HG03575 (cell line): ENCODE measurements around the gene MAP3K5.
A peak's percentile ranks its signal among the peaks of the same experiment; 100 is the strongest.

Experiments
- ATAC-seq: cut with Tn5 transposase; IDR thresholded peaks from one replicate; pipeline ENCODE4 v1.9.1; 2021; ENCODE audit not compliant: unreplicated experiment, insufficient number of reproducible peaks, low FRiP score; ENCODE audit errors: extremely low read depth

The MAP3K5 gene

DNA sequence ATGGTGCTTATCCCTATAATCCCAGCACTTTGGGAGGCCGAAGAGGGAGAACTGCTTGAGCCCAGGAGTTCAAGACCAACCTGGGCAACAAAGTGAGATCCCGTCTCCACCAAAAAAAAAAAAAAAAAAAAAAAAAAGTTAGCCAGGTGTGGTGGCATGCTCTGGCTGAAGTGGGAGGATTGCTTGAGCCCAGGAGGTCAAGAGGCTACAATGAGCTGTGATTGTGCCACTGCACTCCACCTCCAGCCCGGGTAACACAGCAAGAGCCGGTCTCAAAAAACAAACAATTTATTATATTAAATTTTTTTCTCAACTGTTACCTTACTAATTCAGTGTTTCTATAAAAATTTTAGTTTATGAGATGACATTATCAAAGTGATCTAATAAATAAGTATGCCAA is 156.7 kb downstream of the MAP3K5 start:
- ATAC-seq = no peak

DNA sequence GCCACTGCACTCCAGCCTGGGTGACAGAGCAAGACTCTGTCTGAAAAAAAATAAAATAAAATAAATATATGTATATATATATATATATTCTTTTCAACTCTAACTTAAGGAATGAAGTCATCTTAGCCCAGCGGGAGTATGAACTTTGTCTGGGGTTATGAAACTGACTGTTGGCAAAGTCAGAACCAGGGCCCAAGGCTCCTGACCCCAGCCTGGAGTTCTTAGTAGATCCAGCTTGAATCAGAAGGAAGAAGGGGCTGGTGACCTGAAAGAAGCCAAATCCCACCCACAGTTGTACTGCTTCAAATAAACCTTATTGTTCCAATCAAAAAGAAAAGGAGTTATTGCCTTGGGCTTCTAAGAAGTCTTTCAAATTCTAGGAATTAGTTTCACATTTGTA is 158.9 kb downstream of the MAP3K5 start:
- no peak for ATAC-seq

DNA sequence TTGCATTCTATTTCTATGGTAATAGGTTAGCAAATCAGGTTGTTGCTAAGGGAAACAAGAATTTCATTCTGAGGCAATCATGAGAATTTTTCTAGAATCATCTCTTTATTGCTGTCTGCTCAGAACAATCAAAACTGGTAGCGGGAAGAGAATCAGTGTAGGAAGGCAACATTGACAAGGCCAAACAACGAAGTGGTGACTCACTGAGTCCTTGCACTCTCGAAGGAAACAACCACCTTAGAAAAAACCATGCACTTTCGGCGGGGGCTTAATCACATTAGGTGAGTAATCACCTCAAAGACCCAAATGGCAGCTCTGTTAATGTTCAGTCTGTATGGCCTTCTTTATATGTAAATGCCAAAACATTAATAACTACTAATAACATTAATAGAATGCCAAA is 163.3 kb downstream of the MAP3K5 start:
- no peak for ATAC-seq

DNA sequence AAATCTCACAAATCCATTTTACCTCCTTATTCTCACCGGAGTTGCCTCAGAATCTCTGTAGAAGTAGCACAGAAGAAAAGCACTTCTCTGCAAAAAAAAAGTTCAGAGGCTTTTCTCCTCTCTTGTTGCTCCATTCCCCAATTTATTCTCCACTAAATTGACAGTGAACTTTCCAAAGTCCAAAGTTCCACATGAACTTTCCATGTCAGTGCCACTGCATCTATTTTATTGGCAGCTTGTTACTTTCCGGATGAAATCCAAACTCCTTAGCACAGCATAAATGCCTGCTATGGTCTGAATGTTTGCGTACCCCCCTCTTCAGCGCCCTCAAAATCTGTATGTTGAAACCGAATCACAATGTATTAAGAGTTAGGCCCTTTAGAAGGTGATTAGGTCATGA is 165.1 kb downstream of the MAP3K5 start:
- ATAC-seq = no peak

DNA sequence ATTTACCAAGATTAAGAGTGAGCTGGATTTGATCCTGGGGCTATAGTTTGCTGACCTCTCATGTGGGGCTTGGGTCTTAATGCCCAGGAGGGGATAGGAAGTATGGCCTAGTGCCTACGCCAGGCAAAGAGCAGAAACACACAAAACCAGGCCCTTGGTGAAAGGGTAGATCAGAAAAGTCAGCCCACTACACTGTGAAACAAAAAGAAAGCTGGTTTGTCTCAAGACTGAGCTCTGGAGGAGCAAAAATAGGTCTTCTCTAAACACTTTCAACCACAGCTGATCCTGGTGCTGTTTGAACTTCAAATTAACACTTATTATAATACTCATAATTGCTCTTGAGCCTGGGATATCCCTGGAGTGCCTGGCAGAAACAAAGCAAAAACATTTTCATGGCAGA is 167.0 kb downstream of the MAP3K5 start:
- no peak for ATAC-seq

DNA sequence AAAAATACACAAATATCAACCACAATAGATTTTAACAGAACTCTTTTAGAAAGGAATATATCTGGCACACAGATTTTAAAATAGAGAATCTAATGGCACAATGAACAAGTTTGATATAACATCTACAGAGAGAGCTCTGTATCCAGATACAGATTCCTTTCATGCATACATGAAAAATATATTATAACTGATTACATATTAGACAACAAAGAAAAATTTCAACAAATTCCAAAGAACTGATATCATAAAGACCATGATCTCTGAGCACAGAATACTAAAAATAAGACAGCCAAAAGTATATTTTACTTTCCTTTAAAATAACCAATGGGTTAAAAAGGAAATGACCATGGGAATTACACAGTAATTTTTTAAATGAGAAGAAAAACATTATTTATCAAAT is 167.9 kb downstream of the MAP3K5 start:
- ATAC-seq = no peak

DNA sequence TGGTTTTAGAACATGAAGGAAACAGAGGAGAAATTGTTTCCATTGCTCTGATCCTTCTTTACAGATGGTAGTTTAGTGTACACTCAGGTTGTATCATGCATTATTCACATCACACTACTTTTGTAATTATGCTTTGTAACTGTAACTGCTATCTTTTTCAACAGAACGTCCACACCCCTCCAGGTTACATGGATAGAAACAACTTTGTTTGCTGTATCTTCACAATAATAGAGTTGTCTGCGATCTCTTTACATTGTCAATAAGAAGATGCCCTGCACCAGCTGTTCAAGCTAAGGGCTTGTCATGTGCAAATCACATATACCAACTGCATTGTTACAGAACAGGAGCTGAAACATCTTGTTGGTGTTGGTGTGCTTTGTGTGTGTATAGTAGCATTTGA is 174.2 kb downstream of the MAP3K5 start:
- ATAC-seq = no peak

DNA sequence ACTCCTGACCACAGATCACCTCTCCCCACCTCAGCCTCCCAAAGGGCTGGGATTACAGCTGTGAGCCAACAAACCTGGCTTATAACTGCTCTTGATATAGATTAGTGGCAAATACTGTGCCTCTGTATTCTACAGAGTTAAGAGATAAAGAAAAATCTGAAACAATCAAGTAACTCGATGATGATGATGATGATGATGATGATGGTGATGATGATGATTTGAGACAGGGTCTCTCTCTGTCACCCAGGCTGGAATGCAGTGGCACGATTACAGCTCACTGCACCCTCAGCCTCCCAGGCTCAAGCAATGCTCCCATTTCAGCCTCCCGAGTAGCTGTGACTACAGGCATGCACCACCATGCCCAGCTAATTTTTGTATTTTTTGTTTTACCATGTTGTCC is 175.8 kb downstream of the MAP3K5 start:
- ATAC-seq = no peak

DNA sequence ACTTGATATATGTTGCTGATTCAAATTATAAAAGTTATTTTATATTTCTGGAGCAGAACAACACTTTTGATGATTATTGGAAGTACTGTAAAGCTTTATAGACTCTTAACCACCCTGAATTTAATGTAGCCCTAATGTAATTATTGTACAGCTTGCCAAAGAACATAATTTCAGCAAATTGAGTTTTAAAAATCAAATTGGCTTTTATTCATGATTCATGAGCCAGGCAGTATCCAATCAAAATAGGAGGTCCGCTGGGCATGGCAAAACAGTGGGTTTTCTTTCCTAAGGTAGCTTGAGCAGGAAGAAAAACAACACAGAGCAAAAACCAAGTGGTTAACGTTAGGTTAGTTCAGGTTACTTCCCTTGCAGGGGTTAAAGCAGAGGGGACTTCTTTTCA is 177.3 kb downstream of the MAP3K5 start:
- ATAC-seq = no peak

DNA sequence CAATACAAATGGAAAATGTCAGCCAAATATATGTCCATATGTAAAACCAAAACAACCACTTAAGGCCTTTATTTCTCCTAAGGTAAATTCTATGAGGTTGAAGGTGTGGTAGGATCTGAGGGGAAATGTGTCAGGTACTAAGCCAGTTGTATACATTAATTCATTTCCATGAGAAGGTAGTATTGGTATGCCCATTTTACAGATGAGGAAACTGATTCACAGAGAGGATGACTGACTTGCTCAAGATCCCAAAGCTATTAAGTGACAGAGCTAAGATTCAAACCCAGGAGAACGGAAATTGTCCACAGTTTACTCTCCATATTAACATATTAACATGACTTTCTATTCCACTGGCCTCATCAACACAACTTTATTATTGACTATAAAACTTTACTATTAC is 177.9 kb downstream of the MAP3K5 start:
- ATAC-seq = no peak

DNA sequence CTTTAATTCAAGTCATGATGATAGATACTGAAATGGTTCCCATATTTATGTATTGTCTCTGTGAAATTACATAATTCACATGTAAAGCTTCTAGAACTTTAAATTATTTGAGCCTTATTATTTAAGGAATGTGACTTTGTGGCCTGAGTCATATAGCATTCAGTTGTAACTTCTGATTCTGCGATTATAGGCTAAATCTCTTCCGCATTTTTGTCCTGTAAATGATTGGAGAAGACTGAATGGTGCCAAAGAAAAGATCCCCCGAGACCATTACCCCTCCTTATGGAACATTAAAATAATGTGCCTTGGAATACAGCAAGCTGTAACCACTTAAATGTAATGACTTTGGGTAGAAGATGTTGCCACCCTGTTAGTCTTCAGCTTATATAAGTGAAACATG is 178.8 kb downstream of the MAP3K5 start:
- no peak for ATAC-seq

DNA sequence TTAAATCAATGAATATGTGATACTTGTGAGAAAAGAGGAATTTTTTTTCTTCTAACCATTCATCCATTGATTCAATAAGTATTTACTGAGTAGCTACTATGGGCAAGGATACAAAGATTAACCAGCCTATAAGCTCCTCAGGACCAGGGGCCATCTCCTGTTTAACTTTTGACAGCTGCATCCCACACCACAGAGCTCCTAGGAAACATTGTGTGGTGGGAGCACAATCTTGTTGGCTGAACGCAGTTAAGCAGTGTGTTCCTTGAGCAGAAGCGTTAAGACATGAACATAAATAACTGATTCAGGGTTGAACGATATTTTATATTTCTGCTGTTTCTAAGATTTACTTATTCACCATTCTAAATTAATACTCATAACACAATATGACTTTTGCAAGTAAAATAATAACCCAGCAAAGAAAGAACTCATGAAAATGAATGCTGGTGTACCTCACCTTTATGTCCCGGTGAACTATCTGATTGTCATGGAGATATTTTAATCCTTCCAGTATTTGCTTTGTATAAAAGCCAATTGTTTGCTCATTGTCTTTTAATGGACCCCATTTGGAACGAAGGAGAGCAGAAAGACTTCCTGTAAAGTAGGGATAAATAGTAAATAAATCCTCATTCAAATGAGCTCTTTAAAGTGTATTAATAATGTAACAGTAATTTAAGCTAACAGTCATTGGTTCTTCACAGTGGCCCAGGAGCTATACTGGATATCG is 179.4 kb downstream of the MAP3K5 start:
- ATAC-seq = no peak

DNA sequence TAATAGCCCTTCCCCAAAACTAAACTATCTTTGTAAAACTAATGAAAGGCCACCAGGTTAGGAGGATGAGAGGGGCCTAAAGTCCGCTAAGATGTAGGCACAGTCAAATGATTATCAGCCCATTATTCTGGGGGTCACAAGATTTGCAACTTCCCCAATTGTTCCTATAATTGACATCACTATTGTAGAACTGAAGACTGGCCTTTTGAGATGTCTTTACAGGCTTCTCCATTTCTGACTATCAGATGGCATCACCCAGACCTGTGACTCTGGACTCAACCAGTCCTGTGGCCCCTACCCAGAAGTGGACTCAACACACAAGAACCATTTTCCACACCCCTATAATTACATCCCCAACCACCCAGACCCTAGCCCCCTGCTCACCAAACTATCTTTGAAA is 180.5 kb downstream of the MAP3K5 start:
- ATAC-seq = no peak

DNA sequence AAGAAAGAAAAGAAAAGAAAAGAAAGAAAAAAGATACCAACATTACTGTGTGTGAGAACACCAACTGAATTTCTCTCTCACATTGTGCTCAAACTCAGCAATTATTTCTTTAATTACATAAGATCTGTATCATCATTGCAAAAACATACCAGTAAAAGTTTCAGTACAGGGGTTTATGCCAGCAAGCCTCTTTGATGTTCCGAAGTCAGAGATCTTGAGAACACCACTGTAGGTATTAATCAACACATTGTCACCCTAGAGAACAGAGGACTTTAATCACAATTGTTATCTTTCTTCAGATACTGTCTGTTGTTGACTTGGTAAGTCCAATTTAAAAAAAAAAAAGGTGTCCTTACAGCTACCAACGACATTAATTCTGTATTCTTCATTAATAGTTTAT is 181.1 kb downstream of the MAP3K5 start:
- no peak for ATAC-seq

DNA sequence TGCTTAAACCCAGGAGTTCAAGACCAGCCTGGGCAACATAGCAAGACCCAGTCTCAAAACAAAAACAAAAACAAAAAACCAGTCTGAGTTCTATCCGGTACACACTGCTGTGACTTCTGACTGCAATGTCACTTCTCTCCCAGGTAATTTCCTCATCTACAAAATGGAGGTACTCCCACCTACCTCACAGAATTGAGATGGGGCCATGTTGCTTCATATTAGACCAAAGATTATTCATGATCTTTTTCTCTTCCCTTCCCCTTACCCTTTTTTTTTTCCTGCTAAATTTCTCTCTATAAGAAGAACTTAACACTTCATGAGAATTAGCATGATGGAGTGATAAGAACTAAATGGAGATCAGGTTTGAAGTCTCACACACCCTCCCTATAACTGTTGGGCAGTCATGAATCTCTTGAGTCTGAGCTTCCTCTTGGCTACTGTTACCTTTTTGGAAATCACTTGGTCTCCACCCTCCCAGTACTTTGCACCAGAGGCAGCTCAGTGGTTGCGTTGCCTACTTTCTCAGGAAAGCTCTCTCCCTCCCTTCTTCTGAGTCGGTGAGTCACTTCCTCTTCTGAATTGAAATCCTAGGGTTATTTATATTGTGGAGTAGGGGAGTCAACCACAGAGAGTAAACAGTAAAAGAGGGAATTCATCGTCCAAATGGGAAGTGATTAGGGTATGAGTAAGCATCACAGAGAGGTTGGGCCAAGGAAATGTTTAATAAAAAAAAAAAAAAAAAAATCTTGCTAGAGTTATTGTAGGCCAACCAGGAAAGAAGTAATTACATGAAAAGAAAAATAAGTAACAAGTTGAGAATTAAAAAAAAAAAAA is 182.2 kb downstream of the MAP3K5 start:
- no peak for ATAC-seq

DNA sequence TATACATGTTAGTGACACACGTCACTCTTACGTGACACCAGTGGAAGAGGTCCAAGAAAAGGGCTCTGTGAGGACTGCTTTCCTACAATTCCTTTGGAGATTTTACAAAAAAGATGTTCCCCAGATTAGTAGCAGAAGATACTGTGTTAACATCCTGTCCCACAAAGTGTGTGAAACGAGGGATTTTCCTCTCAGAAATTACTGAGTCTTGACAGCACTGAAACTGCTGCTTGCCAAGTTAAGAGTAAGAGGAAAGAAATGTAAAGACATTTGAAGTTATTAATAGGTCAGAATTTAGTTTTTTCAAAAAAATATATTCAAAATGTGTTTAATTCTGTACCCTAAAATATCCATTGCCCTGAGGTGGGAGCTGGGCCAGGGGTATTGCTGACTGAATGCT is 183.3 kb downstream of the MAP3K5 start:
- no peak for ATAC-seq

DNA sequence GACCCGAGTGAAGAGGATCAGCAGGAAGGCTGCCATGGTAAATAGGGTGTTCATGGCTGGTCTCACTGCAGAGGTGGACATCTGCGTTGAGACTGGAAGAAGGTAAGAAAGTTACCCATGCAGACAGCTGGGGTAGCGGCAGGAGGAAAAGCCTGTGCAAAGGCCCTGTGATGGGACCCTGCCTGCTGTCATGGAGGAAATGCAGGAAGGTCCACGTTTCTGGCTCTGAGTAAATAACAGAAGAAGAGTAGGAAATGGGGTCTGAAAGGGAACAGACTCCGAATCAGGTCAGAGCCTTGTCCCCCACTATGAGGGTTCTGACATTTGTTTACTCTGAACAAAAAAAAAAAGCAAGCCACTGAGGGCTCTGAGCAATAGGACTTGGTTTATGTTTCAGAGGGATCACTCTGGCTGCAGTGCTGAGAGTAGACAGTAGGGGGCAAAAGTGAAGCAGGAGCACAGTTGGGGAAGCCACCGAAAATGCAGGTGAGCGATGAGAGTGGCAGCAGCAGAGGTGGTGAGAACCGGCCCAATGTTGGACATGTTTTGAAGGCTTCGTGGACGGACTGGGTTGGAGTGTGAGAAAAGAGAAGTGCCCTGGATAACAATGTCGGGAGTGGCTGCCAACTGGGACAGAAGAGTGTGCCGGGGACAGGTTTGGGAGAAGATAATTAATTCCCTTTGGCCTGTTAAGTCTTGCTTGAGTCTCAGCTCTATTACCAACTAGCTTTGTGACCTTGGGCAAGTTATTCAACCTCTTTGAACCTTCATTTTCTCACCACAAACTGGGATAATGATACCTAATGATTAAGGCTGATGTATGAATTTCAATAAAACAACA is 184.1 kb downstream of the MAP3K5 start:
- ATAC-seq = peak; percentile 51

DNA sequence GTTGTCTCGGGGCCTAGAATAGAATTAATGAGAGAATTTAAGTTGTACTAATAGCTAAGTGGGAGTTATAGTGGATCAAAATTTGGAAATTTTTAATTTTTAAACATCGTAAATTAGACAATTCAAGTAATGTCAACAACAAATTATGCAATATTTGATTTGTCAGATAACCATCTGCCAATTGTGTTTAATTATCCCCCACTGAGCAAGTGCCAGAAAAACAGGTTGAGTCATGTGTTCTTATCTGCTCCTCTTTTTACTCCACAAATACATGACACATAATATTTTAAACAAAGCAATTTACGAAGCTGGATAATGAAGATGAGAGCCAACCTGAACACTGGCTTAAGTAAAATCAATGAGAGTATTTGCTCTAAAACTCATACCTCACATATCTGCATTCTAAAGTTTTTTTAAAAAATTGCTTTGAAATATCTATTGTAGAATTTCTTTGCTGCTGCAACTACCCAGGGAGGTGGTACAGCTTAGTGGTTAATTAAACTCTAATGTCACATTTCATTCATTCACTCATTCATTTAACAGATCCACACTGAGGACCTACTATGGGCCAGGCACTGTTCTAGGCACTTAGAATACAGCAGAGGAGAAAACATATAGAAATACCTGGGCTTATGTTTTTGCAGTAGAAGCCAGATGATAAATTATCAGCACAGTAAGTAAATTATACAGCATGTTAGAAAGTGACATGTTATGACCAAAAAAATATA is 184.9 kb downstream of the MAP3K5 start:
- ATAC-seq = no peak

DNA sequence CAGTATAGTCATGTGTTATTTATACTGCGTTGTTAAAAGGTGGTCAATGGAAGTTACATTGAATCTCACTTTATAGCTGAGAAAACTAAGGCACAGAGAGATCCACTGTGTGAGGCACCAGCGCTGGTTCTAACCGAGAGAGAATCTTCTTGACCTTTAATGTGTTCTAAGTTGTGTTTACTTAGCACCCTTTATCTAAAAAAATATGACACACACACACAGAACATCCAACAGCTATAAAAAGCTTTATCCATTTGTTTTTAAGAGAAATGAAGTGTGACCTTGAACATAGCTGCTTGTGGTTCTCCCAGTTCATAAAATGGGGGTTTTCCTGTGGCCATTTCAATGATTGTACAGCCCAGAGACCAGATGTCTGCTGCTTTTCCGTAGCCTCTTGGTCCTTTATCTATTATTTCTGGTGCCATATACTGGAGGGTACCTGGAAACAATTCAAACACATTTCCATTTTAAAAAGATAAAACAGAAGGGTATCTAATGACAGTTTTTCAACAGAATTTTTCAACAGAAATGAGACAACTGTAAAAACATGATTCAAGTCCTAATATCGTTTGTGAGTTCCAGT is 187.3 kb downstream of the MAP3K5 start:
- no peak for ATAC-seq
